LoVo (cell line): ENCODE data around the gene HPD.
"Not testable (repeated sequence)": the region's sequence is repeated elsewhere in the genome, so short reads cannot be mapped to it uniquely, and the experiment has no call there.

ENCODE experiments used
- DNase-seq: peaks from one replicate; pipeline ENCODE4 v3.0.0-alpha.2; 2016; ENCODE audit warnings: low spot score

The HPD gene

DNA sequence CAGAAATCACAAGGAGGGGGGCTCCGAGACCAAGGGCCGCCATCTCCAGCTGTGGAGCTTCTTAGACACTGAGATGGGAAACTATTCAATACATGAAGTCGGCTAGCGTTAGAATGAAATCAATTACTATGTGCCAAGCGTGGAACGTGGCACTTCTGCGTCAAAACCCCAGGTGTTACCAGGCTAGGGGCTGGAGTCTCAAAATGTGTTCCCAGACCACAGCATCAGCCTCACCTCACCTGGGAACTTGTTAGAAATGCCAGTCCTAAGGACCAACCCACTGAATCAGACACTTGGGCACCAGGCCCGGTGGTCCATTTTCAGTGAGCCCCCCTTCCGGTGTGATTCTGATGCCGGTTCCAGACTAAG, 59.9 kb downstream of the HPD start:
- DNase-seq, result no peak

GRCh38 chr12:121797937-121798786, 60.5 kb downstream of the HPD start:
- DNase-seq, result no peak

DNA sequence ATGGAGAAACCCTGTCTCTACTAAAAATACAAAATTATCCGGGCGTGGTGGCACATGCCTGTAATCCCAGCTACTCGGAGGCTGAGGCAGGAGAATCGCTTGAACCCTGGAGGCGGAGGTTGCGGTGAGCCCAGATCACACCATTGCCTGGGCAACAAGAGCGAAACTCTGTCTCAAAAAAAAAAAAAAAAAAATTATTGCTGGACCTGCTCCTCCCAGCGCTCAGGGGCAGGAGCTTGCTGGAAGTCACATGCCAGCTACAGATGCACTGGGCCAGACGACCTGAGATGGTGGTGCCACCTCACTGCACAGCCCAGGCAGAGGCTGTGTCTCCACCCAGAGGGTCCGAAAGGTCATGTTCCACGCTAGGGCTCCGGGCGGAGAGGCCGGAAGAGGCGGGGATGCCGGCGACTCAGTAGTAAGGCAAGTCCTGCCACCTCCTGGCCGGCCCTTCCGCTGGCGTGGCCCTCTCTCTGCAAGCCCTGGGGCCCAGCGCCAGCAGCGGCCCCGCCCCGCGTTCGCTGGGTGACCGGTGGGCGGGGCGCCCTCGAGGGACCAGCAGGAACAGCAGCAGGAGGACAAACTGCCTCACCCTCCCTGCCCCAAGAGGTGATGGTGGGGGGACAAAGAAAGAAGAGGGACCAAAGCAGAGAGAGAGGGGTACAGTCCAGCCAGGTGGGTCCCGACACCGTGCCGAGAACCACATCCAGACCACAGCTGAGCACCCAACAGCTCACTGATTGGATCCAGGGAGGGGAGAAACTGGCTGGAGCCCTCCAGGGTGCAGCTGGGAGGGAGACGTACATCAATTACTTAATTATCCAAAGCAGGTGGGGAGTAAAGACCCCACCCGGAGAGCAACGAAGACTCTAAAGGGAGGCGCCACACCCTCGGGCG, 61.6 kb downstream of the HPD start:
- peak; percentile 99 for DNase-seq

DNA sequence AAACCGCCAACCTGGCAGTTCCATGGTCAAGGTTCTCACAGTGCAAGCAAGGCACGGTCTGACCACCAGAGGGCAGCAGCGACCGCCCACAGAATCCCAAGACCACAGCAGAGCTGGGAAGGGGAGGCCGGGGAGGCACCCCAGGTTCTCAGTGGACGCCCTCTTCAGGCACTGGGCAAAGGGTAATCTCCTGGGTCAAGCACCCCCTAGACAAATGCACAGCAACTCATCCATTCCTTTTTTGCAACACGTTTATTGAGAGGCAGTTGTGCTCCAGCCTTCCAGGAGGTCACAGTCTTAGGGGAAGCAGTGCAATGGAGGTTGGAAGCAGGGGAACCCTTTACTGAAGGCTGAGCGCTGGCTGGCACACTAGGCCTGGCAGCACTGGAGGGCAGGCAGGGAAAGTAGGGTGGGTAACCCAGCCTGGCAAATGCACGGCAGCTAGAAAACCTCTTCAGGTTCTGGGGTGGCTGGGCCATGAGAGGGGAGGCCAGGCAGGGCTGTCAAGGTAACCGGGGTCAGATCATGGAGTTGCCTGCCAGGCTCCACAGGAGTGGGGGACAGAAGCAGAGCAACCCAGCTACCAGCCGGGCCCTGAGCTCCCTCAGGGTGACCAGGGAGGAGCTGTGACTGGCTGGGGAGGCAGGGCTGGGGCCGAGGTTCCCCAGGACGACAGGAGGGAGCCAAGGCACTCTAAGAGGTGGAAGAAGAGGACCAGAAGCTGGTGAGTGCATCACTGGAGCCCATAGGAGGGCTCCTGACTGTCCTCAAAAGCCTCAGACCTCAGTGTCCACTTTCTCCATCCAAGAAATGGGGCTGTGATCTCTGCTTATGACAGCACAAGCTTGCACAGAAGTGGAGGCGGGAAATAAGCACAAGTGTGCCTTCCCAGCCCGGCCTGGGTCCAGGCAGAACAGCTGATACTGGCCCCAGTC, 63.4 kb downstream of the HPD start:
- DNase-seq, result peak; percentile 80

DNA sequence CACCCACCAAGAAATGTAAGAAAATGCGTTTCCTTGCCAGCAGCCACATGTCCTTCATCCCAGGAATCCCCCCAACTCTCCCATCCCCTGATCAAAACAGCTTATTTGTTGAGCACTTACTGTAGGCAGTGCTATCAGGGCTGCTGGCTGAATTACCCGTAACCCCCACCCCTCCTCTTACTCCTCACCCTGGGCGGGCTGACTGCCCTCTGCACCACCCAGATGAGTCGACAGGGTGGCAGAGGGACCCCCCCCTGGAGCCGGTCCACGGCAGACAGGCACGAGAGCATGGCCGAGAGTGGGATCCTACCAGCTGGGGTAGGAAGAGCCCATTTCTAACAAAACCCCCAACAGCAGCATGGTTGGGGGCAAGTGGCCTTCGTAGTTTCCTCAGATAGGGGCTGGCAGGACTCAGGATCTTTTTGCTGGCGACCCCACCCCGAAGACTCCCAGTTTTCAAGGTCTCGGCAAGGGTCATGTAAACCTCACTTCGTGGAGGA, 64.1 kb downstream of the HPD start:
- no peak for DNase-seq

- peak; percentile 99 for DNase-seq
Observed at GRCh38 chr12:121793838-121794533, 64.7 kb downstream of the HPD start.

DNA sequence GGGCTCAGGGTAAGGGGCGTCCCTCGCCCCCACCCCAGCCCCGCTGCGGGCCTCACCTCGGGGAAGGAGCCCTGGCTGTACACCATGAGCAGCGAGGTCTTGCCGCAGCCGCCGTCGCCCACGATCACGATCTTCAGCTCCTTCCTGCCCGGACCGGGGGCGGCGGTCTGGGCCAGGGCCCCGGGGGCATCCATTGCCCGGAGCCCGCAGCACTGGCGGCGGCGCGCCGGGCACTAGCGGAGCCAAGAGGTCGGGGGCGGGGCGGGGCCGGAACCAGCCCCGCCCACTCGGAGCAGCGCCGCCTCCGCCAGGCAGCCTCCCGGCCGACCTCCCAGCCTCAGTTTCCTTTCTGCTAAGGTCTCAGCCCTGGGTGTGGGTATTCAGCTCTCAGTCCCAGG, 65.2 kb downstream of the HPD start, which contains the start of gene RHOF:
Gene RHOF, minus strand, starts transcription at position 249 of the 398 bp plus-strand sequence. Its CDS starts 55 bp downstream, at position 194.
- DNase-seq, result peak; percentile 91

DNA sequence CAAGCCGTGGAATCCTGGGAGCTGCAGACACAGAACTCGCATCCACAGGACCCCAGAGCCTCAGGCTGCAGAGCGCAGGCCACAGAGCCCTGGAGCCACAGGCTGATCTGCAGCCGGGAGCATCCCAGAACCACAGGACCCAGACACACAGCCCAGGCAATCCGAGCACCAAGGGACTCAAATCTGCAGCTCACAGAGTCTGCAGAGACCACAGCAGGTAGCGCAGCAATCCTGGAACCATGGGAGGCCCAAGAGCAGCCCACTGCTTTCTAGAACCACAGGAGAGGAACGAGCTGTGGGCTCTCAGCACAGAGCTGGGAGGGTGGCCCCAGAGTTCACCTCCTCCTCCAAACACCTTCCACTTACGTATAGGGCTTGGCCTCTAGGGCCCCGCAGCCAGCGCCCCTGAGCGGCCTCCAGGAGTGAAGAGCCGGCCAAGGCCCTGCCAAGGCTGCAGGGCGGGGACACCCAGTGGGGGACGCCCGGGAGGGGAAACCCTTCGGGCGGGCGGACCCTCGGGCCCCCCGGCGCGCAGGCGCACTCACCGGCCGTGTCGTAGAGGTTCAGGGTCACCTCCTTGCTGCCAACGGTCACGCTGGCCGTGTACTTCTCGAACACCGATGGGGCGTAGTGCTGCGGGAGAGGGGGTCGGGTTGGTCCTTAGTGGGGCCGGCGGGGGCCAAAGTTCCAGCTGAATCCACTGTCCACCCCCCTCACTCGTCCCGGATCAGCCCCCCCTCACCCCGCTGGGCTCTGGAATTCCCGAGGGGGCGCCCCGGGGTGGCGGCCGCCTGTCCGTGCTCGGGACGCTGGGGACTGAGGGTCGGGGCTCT, 65.8 kb downstream of the HPD start:
- DNase-seq, result no peak

- DNase-seq, result peak; percentile 88
Observed at GRCh38 chr12:121791671-121792551, 66.7 kb downstream of the HPD start.

- not testable (repeated sequence) for DNase-seq
Observed at GRCh38 chr12:121790785-121791184, 67.9 kb downstream of the HPD start.

GRCh38 chr12:121789800-121790728, 68.6 kb downstream of the HPD start:
- no peak for DNase-seq
